ENCODE data around the gene CABP4. TPM values are rescaled to one million over a fixed set of nuclear protein-coding genes. Genes with fewer than 3 reads are reported as not detected.

CABP4 gene
- total and polyA plus RNA-seq, 10 of the 15 experiments (the other 5 are each of a cell fraction or from before 2014, with no cell fraction given) = 0.04 to 0.41 (median 0.14) TPM; not detected in 2

DNA sequence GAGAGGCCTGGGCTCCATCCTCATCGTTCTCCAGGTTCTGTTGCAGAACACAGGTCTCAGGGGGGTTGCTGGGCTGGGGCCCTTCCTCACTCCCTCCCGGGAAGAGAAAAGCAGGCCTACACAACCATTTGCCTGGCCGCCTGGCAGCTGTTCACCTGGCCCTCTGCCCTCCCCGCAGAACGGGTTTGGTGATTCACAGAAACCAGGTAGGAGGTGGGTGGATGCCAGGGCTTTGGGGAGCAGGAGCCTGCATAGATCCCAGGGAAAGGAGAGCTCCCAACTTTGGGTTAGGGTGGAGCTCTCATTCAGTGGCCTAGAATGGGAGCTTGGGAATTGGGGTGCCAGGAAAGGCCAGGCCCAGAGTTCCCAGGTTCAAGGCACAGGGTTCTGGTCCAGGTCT, 12.9 kb downstream of the CABP4 start (continued):
- no peak for TF ChIP-seq CUX1 (IDR thresholded peaks at IDR 0.05; ENCODE audit: insufficient replicate concordance, low read depth, low read length)
- TF ChIP-seq, protein P1, sequence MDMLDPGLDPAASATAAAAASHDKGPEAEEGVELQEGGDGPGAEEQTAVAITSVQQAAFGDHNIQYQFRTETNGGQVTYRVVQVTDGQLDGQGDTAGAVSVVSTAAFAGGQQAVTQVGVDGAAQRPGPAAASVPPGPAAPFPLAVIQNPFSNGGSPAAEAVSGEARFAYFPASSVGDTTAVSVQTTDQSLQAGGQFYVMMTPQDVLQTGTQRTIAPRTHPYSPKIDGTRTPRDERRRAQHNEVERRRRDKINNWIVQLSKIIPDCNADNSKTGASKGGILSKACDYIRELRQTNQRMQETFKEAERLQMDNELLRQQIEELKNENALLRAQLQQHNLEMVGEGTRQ (IDR thresholded peaks at IDR 0.05; ENCODE audit: borderline replicate concordance, low read depth, low read length) = no peak
- no peak for TF ChIP-seq POLR2A (IDR thresholded peaks at IDR 0.05; ENCODE audit: low read depth, low read length)
- TF ChIP-seq TCF3 (IDR thresholded peaks at IDR 0.05; ENCODE audit: borderline replicate concordance, insufficient read depth, low read depth, low read length) = no peak

DNA sequence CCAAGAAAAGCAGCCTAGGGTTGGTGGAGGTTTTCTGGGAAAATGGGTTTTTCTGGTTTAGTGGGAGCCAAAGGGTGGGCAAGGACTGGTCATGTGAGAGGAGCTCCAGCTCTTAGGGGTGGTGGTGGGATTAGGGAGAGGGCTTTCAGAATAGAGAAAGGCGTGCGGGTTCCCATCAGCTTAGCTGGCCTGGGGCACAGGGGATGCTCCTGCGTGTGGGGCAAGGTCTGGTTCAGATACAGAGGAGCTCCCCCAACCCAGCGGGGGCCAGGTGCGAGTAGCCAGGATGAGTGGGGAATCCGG, 13.3 kb downstream of the CABP4 start:
- Histone ChIP-seq H3K4me2 (ENCODE audit: control insufficient read depth, insufficient read depth) (peak overlapping the region; percentile 98), H2AFZ (ENCODE audit: control insufficient read depth, low read depth, low read length) (peak overlapping the region; percentile 73; the same call in 1 of the 2 replicates), H3K4me1 (ENCODE audit: control insufficient read depth, insufficient read depth, low read length) (peaks cover 37% of the 10 kb centered on the region), H3K27me3 (replicated peaks in 1 of 2; ENCODE audit: control insufficient read depth in 2 of 2, insufficient read depth in 2 of 2, low read length in 1 of 2) (no peaks in the 10 kb centered on the region), H3K27ac (ENCODE audit: control insufficient read depth, insufficient read depth) (peak overlapping the region; percentile 78), H3K79me2 (ENCODE audit: control insufficient read depth, insufficient read depth, low read length) (peaks cover 14% of the 10 kb centered on the region), H3K4me3 (peak overlapping the region; percentile 86), H3K9me3 (replicated peaks; ENCODE audit: control insufficient read depth, insufficient read depth, low read length) (no peaks in the 10 kb centered on the region), H4K20me1 (ENCODE audit: control insufficient read depth, insufficient read depth) (no peaks in the 10 kb centered on the region), H3K36me3 (ENCODE audit: control insufficient read depth in 2 of 2, insufficient read depth in 2 of 2, low read length in 1 of 2) (no peaks in the 10 kb centered on the region), H3K9ac (ENCODE audit: control insufficient read depth, insufficient read depth, low read length) (peak overlapping the region; percentile 85)
- ChIA-PET RAD21 (ENCODE audit: unreplicated experiment) (interaction anchor here (0.7 to 5.5 kb wide), 16 partner anchors 17 to 123 kb away, joined by 3 to 72 read pairs (median 5); partner anchors contain the start of genes AIP, CDK2AP2, PITPNM1 and POLD4), SMC1A (ENCODE audit: uncharacterized antibody, unreplicated experiment) (interaction anchor here (0.9 to 5.2 kb wide), 12 partner anchors 8 to 146 kb away, joined by 3 to 46 read pairs (median 6); partner anchors contain the start of genes AIP, PITPNM1, PPP1CA and RAD9A), POLR2A (interaction anchor here (0.6 to 8.1 kb wide), 19 partner anchors 9 to 681 kb away, joined by 3 to 78 read pairs (median 6); partner anchors contain the start of genes AIP, PITPNM1, PPP1CA and PTPRCAP), CTCF (interaction anchor here (0.7 to 5.1 kb wide), 17 partner anchors 9 to 180 kb away, joined by 3 to 36 read pairs (median 4); partner anchors contain the start of genes AIP, PITPNM1 and PPP1CA)
- DNase-seq (ENCODE audit: low read depth, low spot score) = no peak
- no peak for FAIRE-seq
- no TSS peak for BruUV-seq (replicated peaks)
- ATAC-seq = peak; percentile 14
- no peak for TF ChIP-seq MEF2B (IDR thresholded peaks at IDR 0.05; ENCODE audit: partially characterized antibody, poor library complexity, severe bottlenecking)
- TF ChIP-seq GATAD2B (conservative IDR thresholded peaks at IDR 0.05; ENCODE audit: low read depth) = 0 out of 2 replicates have a peak, but pooled peaks have one; percentile 11
- TF ChIP-seq SMC3 (IDR thresholded peaks at IDR 0.05; ENCODE audit: borderline replicate concordance, low read length) = no peak
- TF ChIP-seq PML (IDR thresholded peaks at IDR 0.05; ENCODE audit: low read length) = 0 out of 2 replicates have a peak, but pooled peaks have one; percentile 27
- in situ Hi-C loops (cut with MboI) (no loop called here), intact Hi-C loops (cut with micrococcal nuclease; ENCODE audit: unreplicated experiment) (loop anchor here (2.0 kb wide), 2 partner anchors 32 to 68 kb away; partner anchors contain the start of genes PPP1CA and PTPRCAP)
- WGBS (ENCODE audit: insufficient coverage, insufficient replicate concordance, low lambda C conversion rate, missing lambda C conversion rate) = 2% methylated on average over 6 of the region's 6 CpGs

Data from GM12878 (cell line).